ENCODE data around the gene DCP1A. TPM values are rescaled to one million over a fixed set of nuclear protein-coding genes. Genes with fewer than 3 reads are reported as not detected.

Gene DCP1A
- total and polyA plus RNA-seq, 8 donors = 18.7 to 37.3 (median 32.9) TPM

DNA sequence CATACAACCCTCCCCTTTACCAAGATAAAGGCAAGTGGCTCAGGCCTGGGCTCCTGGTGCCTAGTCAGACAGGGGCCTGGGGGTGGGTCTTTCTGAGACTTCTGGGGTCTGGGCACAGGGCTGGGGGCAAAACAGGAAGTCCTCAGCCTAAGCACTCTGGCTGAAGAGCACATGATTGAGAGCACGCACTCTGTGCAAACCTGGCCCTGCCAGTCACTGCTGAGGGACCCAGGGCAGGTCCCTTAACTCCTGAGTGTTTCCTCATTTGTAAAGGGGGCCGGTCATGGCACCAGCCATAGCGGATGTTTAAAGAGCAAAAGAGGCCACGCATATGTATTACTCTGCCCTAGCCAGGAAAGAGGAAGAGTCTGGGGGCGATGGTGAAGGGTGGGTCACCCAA lies 107.5 kb downstream of the DCP1A start:
- no peak overlapping the region for H3K4me3 ChIP-seq
- peak overlapping the region; percentile 67 to 69 for H3K27ac ChIP-seq
- peaks cover 0 to 82% of the 10 kb centered on the region in 2 donors for H3K36me3 ChIP-seq
- ATAC-seq = peak; percentile 28
- intact Hi-C loops (cut with DNase I) = no loop called here
- TF ChIP-seq, protein P1, sequence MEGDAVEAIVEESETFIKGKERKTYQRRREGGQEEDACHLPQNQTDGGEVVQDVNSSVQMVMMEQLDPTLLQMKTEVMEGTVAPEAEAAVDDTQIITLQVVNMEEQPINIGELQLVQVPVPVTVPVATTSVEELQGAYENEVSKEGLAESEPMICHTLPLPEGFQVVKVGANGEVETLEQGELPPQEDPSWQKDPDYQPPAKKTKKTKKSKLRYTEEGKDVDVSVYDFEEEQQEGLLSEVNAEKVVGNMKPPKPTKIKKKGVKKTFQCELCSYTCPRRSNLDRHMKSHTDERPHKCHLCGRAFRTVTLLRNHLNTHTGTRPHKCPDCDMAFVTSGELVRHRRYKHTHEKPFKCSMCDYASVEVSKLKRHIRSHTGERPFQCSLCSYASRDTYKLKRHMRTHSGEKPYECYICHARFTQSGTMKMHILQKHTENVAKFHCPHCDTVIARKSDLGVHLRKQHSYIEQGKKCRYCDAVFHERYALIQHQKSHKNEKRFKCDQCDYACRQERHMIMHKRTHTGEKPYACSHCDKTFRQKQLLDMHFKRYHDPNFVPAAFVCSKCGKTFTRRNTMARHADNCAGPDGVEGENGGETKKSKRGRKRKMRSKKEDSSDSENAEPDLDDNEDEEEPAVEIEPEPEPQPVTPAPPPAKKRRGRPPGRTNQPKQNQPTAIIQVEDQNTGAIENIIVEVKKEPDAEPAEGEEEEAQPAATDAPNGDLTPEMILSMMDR (IDR thresholded peaks at IDR 0.05) = no peak
- no peaks in the 10 kb centered on the region for H3K9me3 ChIP-seq
- DNase-seq = peak in 1 of 4 donors; percentile 53
- H3K4me1 ChIP-seq = peaks cover 47 to 95% of the 10 kb centered on the region in 2 donors
- no peaks in the 10 kb centered on the region for H3K27me3 ChIP-seq

GRCh38 chr3:53238886-53239285 lies 108.5 kb downstream of the DCP1A start:
- no peaks in the 10 kb centered on the region for H3K9me3 ChIP-seq
- no peak overlapping the region for H3K4me3 ChIP-seq
- H3K36me3 ChIP-seq = peaks cover 0 to 91% of the 10 kb centered on the region in 2 donors
- intact Hi-C loops (cut with DNase I) = no loop called here
- DNase-seq = no peak
- TF ChIP-seq, protein P1 (IDR thresholded peaks at IDR 0.05) = no peak
- peaks cover 40 to 93% of the 10 kb centered on the region in 2 donors for H3K4me1 ChIP-seq
- ATAC-seq = no peak
- H3K27ac ChIP-seq = peak overlapping the region; percentile 67 to 69
- H3K27me3 ChIP-seq = no peaks in the 10 kb centered on the region

- peak overlapping the region; percentile 67 to 69 for H3K27ac ChIP-seq
- no peaks in the 10 kb centered on the region for H3K9me3 ChIP-seq
- intact Hi-C loops (cut with DNase I) = no loop called here
- TF ChIP-seq, protein P1 (IDR thresholded peaks at IDR 0.05) = no peak
- peaks cover 40 to 90% of the 10 kb centered on the region in 2 donors for H3K4me1 ChIP-seq
- DNase-seq = peak in 3 of 4 donors; percentile 66 to 76 (median 74)
- H3K36me3 ChIP-seq = peaks cover 2 to 91% of the 10 kb centered on the region in 2 donors
- no peak overlapping the region for H3K4me3 ChIP-seq
- no peaks in the 10 kb centered on the region for H3K27me3 ChIP-seq
- ATAC-seq = peak; percentile 68
Measured at GRCh38 chr3:53238051-53238850, 109.1 kb downstream of the DCP1A start.

GRCh38 chr3:53236112-53236841 lies 111.1 kb downstream of the DCP1A start:
- H3K27me3 ChIP-seq = no peaks in the 10 kb centered on the region
- DNase-seq (peak in 3 of 4 donors; percentile 29 to 94 (median 89)), ATAC-seq (peak; percentile 72)
- intact Hi-C loops (cut with DNase I) = no loop called here
- TF ChIP-seq, protein P1 (IDR thresholded peaks at IDR 0.05) = no peak
- no peak overlapping the region for H3K4me3 ChIP-seq
- no peaks in the 10 kb centered on the region for H3K9me3 ChIP-seq
- peak overlapping the region; percentile 77 to 80 for H3K27ac ChIP-seq
- H3K36me3 ChIP-seq = peaks cover 10 to 100% of the 10 kb centered on the region in 2 donors
- H3K4me1 ChIP-seq = peaks cover 30 to 71% of the 10 kb centered on the region in 2 donors

DNA sequence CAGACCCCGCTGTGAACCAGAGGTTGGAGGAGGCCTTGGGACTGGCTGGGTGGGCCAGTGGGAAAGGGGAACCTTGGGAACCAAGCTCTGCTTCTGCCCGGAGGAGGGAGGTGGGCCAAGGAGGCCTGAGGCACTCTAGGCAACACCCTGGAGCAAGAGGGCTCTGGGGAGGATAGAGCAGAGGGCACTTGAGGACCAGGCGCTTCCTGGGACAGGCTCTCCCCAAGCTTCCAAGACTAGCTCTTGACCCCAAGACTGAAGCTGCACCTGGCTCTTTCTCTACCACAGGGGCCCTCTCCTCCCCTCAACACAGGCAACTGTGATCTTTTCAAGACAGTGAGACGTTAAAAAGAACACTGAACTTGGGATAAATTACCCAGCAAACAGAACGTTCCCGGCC lies 111.8 kb downstream of the DCP1A start:
- no peaks in the 10 kb centered on the region for H3K27me3 ChIP-seq
- no peaks in the 10 kb centered on the region for H3K9me3 ChIP-seq
- H3K36me3 ChIP-seq = peaks cover 10 to 100% of the 10 kb centered on the region in 2 donors
- intact Hi-C loops (cut with DNase I) = no loop called here
- H3K27ac ChIP-seq = peak overlapping the region; percentile 77 to 80
- ATAC-seq (no peak), DNase-seq (peak in 1 of 4 donors; percentile 30)
- TF ChIP-seq, protein P1 (IDR thresholded peaks at IDR 0.05) = no peak
- H3K4me1 ChIP-seq = peaks cover 30 to 63% of the 10 kb centered on the region in 2 donors
- H3K4me3 ChIP-seq = no peak overlapping the region

Data from left lung (tissue), 10 donors.